ENCODE data around the gene AKT2. TPM values are rescaled to one million over a fixed set of nuclear protein-coding genes. Genes with fewer than 3 reads are reported as not detected.

The AKT2 gene
- total RNA-seq, 3 donors from 2014 or later (not counting 1 experiment from before 2014, with no cell fraction given), result 234 to 292 (median 261) TPM

DNA sequence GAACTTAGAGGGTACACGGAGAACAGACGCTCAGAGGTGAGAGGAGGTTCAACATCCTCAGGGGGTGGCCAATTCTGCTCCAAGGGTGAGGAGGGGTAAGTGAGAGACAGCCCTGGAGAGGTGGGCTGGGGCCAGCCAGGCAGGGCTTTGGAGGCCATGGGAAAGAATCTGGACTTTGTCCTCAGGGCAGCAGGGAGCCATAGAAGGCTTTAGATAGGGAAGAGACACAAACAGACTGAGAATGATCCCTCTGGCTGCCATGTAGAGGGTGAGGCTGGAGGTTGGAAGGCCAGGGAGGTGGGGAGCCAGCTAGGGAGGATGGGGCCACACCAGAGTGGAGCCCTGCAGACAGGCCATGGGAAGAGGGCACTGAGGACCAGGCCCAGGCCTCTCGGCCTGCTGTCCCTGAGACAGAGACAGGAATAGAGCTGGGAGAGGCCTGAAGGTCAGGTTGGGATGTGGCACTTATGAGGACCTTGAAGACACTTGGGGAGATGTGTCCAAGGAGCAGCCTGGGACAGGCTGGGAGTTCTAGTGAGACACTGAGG, 29.5 kb downstream of the AKT2 start:
- TF ChIP-seq, protein P1, sequence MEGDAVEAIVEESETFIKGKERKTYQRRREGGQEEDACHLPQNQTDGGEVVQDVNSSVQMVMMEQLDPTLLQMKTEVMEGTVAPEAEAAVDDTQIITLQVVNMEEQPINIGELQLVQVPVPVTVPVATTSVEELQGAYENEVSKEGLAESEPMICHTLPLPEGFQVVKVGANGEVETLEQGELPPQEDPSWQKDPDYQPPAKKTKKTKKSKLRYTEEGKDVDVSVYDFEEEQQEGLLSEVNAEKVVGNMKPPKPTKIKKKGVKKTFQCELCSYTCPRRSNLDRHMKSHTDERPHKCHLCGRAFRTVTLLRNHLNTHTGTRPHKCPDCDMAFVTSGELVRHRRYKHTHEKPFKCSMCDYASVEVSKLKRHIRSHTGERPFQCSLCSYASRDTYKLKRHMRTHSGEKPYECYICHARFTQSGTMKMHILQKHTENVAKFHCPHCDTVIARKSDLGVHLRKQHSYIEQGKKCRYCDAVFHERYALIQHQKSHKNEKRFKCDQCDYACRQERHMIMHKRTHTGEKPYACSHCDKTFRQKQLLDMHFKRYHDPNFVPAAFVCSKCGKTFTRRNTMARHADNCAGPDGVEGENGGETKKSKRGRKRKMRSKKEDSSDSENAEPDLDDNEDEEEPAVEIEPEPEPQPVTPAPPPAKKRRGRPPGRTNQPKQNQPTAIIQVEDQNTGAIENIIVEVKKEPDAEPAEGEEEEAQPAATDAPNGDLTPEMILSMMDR (IDR thresholded peaks at IDR 0.05), result no peak
- Mint-ChIP-seq H3K4me1 (peaks cover 48 to 73% of the 10 kb centered on the region in 2 donors), H3K36me3 (peaks cover 6% of the 10 kb centered on the region), H3K27ac (peak overlapping the region; percentile 36 to 61), H3K9me3 (no peaks in the 10 kb centered on the region), H3K4me3 (no peak overlapping the region), H3K27me3 (ENCODE audit: low read depth in 2 of 2) (no peaks in the 10 kb centered on the region)
- H3K27ac ChIP-seq (ENCODE audit: low read length), result no peak overlapping the region
- H3K27me3 ChIP-seq (ENCODE audit: control insufficient read depth, insufficient read depth, low read length), result no peaks in the 10 kb centered on the region
- no peaks in the 10 kb centered on the region for H3K4me1 ChIP-seq (ENCODE audit: control insufficient read depth, insufficient read depth, low read length)
- ATAC-seq (peak in 1 of 3 donors; percentile 10), DNase-seq (no peak)
- H3K9me3 ChIP-seq (ENCODE audit: control insufficient read depth, insufficient read depth, low read length), result no peaks in the 10 kb centered on the region
- intact Hi-C loops (cut with micrococcal nuclease), result no loop called here
- no peak overlapping the region for H3K4me3 ChIP-seq (ENCODE audit: low read length)
- WGBS (ENCODE audit: insufficient coverage), result 88% methylated on average over 3 of the region's 3 CpGs
- peaks cover 41% of the 10 kb centered on the region for H3K36me3 ChIP-seq (ENCODE audit: control insufficient read depth, insufficient read depth, low read length)

DNA sequence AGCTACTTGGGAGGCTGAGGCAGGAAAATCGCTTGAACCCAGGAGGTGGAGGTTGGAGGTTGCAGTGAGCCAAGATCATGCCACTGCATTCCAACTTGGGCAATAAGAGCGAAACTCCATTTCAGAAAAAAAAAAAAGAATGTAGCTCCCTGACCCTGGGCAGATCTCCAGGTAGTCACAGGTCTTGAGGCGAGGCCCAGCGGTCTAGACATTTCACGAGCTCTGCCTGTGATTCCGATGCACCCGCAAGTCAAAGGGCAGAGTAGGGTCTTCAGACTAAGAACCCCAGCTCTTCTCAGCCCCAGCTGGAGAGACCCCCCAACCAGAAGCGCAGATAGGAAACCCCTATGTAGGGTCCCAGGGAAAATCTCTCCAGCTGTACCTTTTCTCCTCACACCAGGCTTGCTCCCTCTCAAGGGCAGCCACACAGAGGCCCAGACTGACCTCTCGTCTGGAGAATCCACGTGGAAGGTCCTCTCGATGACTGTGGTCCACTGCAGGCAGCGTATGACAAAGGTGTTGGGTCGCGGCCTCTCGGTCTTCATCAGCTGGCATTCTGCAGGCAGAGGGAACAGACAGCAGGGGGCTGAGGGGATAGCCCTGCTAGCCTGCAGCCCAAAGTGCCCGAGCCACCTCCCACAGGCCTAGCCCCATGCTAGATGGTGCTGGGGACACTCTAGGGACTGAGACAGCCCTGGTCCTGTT, 30.3 kb downstream of the AKT2 start:
- Histone ChIP-seq H3K9me3 (ENCODE audit: control insufficient read depth, insufficient read depth, low read length) (no peaks in the 10 kb centered on the region), H3K27ac (ENCODE audit: low read length) (no peak overlapping the region), H3K36me3 (ENCODE audit: control insufficient read depth, insufficient read depth, low read length) (peaks cover 44% of the 10 kb centered on the region), H3K4me1 (ENCODE audit: control insufficient read depth, insufficient read depth, low read length) (no peaks in the 10 kb centered on the region), H3K4me3 (ENCODE audit: low read length) (no peak overlapping the region), H3K27me3 (ENCODE audit: control insufficient read depth, insufficient read depth, low read length) (no peaks in the 10 kb centered on the region)
- H3K27me3 Mint-ChIP-seq (ENCODE audit: low read depth in 2 of 2), result no peaks in the 10 kb centered on the region
- H3K4me3 Mint-ChIP-seq, result no peak overlapping the region
- peaks cover 50 to 71% of the 10 kb centered on the region in 2 donors for H3K4me1 Mint-ChIP-seq
- no peaks in the 10 kb centered on the region for H3K9me3 Mint-ChIP-seq
- peaks cover 6% of the 10 kb centered on the region for H3K36me3 Mint-ChIP-seq
- TF ChIP-seq, protein P1 (IDR thresholded peaks at IDR 0.05), result no peak
- ATAC-seq (no peak), DNase-seq (no peak)
- intact Hi-C loops (cut with micrococcal nuclease), result no loop called here
- H3K27ac Mint-ChIP-seq, result peak overlapping the region in 1 of 2 donors; percentile 36
- 97% methylated on average over 16 of the region's 16 CpGs for WGBS (ENCODE audit: insufficient coverage)

DNA sequence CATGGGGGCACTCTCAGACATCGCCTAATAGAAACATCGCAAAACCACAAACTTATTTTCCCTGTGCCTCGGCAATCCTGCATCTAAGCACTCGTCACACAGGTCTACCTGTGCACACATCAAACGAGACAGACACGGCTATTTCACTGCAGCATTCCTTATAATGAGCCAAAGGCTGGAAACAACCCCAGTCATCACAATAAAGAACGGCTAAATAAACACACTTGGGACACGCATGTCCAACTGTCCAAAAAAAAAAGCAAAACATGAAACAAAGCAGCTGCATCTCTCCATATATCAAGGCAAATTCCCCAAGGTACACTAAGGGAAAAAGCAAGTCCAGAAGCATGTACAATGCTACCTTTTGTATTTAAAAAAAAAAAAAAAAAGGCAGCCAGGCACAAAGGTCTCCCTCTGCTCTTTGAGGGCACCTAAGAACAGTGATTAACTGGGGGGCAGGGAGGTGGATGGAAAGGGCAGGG, 31.5 kb downstream of the AKT2 start:
- peaks cover 48 to 65% of the 10 kb centered on the region in 2 donors for H3K4me1 Mint-ChIP-seq
- H3K4me3 Mint-ChIP-seq, result no peak overlapping the region
- no peak overlapping the region for H3K4me3 ChIP-seq (ENCODE audit: low read length)
- H3K36me3 Mint-ChIP-seq, result peaks cover 6% of the 10 kb centered on the region
- H3K27me3 Mint-ChIP-seq (ENCODE audit: low read depth in 2 of 2), result no peaks in the 10 kb centered on the region
- no peaks in the 10 kb centered on the region for H3K27me3 ChIP-seq (ENCODE audit: control insufficient read depth, insufficient read depth, low read length)
- H3K27ac Mint-ChIP-seq, result peak overlapping the region in 1 of 2 donors; percentile 29
- H3K9me3 ChIP-seq (ENCODE audit: control insufficient read depth, insufficient read depth, low read length), result no peaks in the 10 kb centered on the region
- peaks cover 50% of the 10 kb centered on the region for H3K36me3 ChIP-seq (ENCODE audit: control insufficient read depth, insufficient read depth, low read length)
- ATAC-seq (no peak), DNase-seq (no peak)
- H3K4me1 ChIP-seq (ENCODE audit: control insufficient read depth, insufficient read depth, low read length), result no peaks in the 10 kb centered on the region
- TF ChIP-seq, protein P1 (IDR thresholded peaks at IDR 0.05), result no peak
- WGBS (ENCODE audit: insufficient coverage), result 93% methylated on average over 8 of the region's 8 CpGs
- no peaks in the 10 kb centered on the region for H3K9me3 Mint-ChIP-seq
- intact Hi-C loops (cut with micrococcal nuclease), result no loop called here
- no peak overlapping the region for H3K27ac ChIP-seq (ENCODE audit: low read length)
